Chondrocyte (in vitro differentiated cells): ENCODE data around the gene GNGT2. TPM values are rescaled to one million over a fixed set of nuclear protein-coding genes. Genes with fewer than 3 reads are reported as not detected.

Experiments used
- DNase-seq: peaks from one replicate; pipeline ENCODE4 v3.0.0; 2021; ENCODE audit warnings: mixed read lengths, low spot score
- H3K27ac Mint-ChIP-seq: one replicate; pipeline ENCODE4 v1.8.0; 2021; ENCODE audit warnings: mild to moderate bottlenecking, moderate library complexity, mixed read lengths; ENCODE audit not compliant: unreplicated experiment
- H3K27me3 Mint-ChIP-seq: 2 replicates; pipeline ENCODE4 v1.8.0; 2021; ENCODE audit warnings: low read depth, mixed read lengths
- H3K36me3 Mint-ChIP-seq: 2 replicates; pipeline ENCODE4 v1.8.0; 2021; ENCODE audit warnings: low read depth, mixed read lengths
- H3K4me1 Mint-ChIP-seq: 2 replicates; pipeline ENCODE4 v1.8.0; 2021; ENCODE audit warnings: low read depth, mild to moderate bottlenecking, mixed read lengths
- H3K4me3 Mint-ChIP-seq: one replicate; pipeline ENCODE4 v1.8.0; 2021; ENCODE audit warnings: mild to moderate bottlenecking, moderate library complexity, mixed read lengths; ENCODE audit not compliant: unreplicated experiment
- H3K9me3 Mint-ChIP-seq: 2 replicates; pipeline ENCODE4 v1.8.0; 2021; ENCODE audit warnings: low read depth, mixed read lengths
- total RNA-seq: library from RNA; stranded (reverse); gene quantifications from 3 replicates; pipeline ENCODE4 v1.2.1, GENCODE V29; 2021
- TF ChIP-seq, protein P1 (sequence below): fragments of 200-600 bp; sonication (generic); IDR thresholded peaks from 2 replicates; pipeline ENCODE4 v1.5.0; 2021; ENCODE audit warnings: antibody characterized with exemption, mild to moderate bottlenecking, moderate library complexity

GNGT2 gene
- total RNA-seq, 1 donor from 2014 or later: not detected

DNA sequence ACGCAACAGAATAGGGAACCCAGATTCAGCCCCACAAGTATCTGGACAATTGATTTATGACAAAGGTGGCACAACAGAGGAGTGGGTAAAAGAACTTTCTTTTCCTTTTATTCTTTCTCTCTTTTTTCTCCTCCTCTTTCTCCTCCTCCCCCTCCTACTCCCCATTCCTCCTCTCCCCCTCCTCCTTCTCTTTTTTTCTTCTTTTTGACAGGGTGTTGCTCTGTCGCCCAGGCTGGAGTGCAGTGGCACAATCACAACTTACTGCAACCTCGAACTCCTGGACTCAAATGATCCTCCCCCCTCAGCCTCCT, 16.1 kb downstream of the GNGT2 start:
- Mint-ChIP-seq H3K9me3 (no peaks in the 10 kb centered on the region), H3K4me1 (peaks cover 16% of the 10 kb centered on the region), H3K36me3 (no peaks in the 10 kb centered on the region), H3K27me3 (no peaks in the 10 kb centered on the region), H3K4me3 (no peak overlapping the region), H3K27ac (peak overlapping the region; percentile 99)
- no peak for DNase-seq
- TF ChIP-seq, protein P1, sequence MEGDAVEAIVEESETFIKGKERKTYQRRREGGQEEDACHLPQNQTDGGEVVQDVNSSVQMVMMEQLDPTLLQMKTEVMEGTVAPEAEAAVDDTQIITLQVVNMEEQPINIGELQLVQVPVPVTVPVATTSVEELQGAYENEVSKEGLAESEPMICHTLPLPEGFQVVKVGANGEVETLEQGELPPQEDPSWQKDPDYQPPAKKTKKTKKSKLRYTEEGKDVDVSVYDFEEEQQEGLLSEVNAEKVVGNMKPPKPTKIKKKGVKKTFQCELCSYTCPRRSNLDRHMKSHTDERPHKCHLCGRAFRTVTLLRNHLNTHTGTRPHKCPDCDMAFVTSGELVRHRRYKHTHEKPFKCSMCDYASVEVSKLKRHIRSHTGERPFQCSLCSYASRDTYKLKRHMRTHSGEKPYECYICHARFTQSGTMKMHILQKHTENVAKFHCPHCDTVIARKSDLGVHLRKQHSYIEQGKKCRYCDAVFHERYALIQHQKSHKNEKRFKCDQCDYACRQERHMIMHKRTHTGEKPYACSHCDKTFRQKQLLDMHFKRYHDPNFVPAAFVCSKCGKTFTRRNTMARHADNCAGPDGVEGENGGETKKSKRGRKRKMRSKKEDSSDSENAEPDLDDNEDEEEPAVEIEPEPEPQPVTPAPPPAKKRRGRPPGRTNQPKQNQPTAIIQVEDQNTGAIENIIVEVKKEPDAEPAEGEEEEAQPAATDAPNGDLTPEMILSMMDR: no peak

DNA sequence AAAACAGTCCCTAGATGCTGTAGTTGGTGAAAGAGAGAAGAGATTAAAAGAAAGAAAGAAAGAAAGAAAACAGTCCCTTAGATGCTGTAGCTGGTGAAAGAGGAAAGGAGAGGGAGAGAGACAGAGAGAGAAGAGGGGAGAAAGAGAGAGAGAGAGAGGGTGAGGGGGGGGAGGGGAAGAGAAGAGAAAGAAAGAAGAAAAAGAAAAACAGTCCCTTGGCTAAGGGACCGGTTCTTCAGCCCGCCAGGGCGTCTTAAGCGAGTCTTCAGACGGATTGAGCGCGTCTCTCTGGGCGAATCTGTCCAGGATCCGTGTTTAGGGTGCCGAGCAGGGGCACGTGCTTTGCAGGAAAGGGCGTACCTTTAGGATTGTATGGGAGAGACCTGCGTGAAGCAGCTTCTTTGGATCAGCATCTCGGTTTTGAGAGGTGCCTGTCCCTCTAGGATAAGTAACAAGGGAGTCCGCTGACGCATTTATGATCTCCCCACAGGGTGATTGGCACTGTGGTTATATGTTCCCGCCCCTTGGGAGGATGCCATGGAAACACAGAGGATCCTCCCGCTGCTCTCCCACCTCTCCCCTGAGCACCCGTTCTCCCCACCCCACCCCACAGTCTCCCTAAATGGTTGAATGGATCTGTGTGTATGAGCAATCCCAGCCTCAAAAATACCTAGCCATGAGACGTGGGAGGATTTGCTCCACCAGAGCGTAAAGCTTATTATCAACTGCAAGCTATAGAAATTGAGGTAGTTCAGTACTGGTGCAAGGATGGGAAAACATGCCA, 16.7 kb downstream of the GNGT2 start:
- H3K4me3 Mint-ChIP-seq: peak overlapping the region; percentile 86
- H3K27ac Mint-ChIP-seq: peak overlapping the region; percentile 99
- H3K9me3 Mint-ChIP-seq: no peaks in the 10 kb centered on the region
- H3K27me3 Mint-ChIP-seq: no peaks in the 10 kb centered on the region
- TF ChIP-seq, protein P1: no peak
- DNase-seq: no peak
- H3K36me3 Mint-ChIP-seq: no peaks in the 10 kb centered on the region
- peaks cover 16% of the 10 kb centered on the region for H3K4me1 Mint-ChIP-seq

DNA sequence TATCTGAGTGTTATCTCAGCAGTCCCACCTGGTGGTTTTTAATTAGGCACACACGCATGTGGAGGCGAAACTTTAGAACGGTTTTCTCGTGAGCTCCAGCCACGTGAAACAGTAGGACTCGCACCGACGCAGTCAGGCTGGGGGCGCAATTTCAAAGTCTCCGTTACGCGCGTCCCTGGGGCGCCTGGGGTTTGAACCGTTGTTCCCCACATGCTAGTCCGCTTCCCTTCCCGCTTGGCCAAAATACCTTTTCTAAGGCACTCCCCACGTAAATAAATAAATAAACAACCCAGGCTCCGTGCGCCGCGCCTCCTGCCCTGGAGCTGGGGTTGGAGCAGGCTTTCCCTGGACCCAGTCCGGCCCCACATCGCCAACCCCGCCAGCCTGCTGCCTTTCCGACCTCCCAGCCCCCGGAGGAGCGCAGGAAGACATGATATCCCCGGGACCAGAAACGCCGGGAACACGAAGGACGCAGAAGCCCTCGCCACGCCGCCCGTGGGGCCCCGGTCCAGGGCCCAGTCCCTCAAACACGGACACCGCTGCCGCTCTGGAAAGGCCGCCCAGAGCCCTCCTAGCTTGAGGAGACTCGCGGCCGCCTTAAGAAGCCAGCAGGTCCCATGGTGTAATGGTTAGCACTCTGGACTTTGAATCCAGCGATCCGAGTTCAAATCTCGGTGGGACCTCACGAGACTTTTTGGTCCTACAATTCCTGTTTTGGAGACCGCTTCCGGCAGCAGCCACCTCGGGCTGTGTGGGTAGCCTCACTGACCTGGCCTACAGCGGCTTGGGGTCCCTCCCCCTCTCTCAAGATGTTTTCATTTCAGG, 18.2 kb downstream of the GNGT2 start:
- H3K27me3 Mint-ChIP-seq: no peaks in the 10 kb centered on the region
- H3K4me3 Mint-ChIP-seq: peak overlapping the region; percentile 86
- H3K36me3 Mint-ChIP-seq: no peaks in the 10 kb centered on the region

DNA sequence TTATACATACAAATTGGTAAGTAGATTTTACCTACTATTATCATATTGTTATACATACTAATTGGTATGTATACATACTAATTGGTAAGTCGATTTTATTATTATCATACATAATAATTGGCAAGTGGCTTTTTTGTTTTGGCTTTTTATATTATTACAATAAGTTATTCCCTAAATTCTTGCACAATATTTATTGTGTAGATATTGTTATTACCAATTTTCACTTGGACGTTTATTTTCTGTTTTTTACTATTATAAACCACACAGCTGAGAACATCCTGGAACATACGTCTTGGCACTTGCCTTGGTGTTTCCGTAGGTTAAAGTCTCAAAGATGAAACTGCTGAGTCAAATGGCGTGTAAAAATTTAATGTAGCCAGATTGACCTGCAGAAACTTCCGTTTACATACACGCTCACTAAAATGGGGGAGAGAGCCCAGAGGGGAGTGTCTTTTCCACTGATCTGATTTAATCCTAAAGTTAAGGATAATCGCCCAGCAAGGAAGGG, 18.9 kb downstream of the GNGT2 start:
- peak overlapping the region; percentile 86 for H3K4me3 Mint-ChIP-seq
- H3K9me3 Mint-ChIP-seq: no peaks in the 10 kb centered on the region
- no peaks in the 10 kb centered on the region for H3K27me3 Mint-ChIP-seq
- TF ChIP-seq, protein P1: no peak
- no peak for DNase-seq
- H3K27ac Mint-ChIP-seq: peak overlapping the region; percentile 99
- no peaks in the 10 kb centered on the region for H3K36me3 Mint-ChIP-seq
- peaks cover 16% of the 10 kb centered on the region for H3K4me1 Mint-ChIP-seq

More for the DNA sequence above, 18.2 kb downstream of the GNGT2 start:
- peak overlapping the region; percentile 99 for H3K27ac Mint-ChIP-seq
- H3K9me3 Mint-ChIP-seq: no peaks in the 10 kb centered on the region
- TF ChIP-seq, protein P1: peak; percentile 68
- H3K4me1 Mint-ChIP-seq: peaks cover 16% of the 10 kb centered on the region
- DNase-seq: no peak

DNA sequence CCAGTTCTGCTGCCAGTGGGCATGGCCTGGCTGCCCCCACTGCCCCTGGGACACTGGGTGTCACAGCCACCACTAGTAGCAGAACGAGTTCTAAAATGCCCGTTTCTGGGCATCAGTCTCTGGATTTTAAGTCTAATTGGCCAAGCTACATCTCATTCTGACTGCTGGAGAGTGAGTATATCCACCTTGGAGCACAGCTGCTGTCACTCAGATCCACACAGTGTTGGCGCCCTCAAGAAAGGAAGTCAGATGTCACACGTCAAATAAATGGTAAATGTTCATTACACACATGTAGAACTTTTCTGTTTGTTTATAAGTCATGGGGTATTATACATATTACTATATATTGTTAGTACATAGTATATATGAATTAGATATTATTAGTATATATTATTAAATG, 19.4 kb downstream of the GNGT2 start:
- no peak for DNase-seq
- Mint-ChIP-seq H3K4me3 (no peak overlapping the region), H3K4me1 (peaks cover 16% of the 10 kb centered on the region), H3K36me3 (no peaks in the 10 kb centered on the region), H3K9me3 (no peaks in the 10 kb centered on the region), H3K27ac (no peak overlapping the region), H3K27me3 (no peaks in the 10 kb centered on the region)
- TF ChIP-seq, protein P1: no peak
